Stimulated activated CD8-positive, alpha-beta memory T cell treated with anti-CD3 and anti-CD28 coated beads, Interleukin-7, amount 100 ng/mL, for 4 hours (primary cell): ENCODE results near the gene CMTR1.
"Not testable (repeated sequence)": the region's sequence is repeated elsewhere in the genome, so short reads cannot be mapped to it uniquely, and the experiment has no call there.

Experiments
- DNase-seq, 2 donors: peaks; one replicate each; pipeline ENCODE4 v3.0.0-alpha.2; 2020; ENCODE audit warnings: low read depth in 2 of 2

CMTR1 gene

GRCh38 chr6:37432916-37433656 lies at the start of gene CMTR1:
TSS of gene CMTR1 (plus strand) at chr6:37433221. CDS start at chr6:37435630, 2,409 bp downstream.
- peak; percentile 94 to 96 for DNase-seq

- DNase-seq = no peak
Observed at GRCh38 chr6:37388578-37388977, 44.4 kb upstream of the CMTR1 start.

- no peak for DNase-seq
Observed at GRCh38 chr6:37389857-37390256, 43.2 kb upstream of the CMTR1 start.

- DNase-seq = no peak
Observed at GRCh38 chr6:37391120-37391519, 41.9 kb upstream of the CMTR1 start.

- no peak for DNase-seq
Observed at GRCh38 chr6:37392821-37393220, 40.2 kb upstream of the CMTR1 start.

GRCh38 chr6:37393381-37393929 lies 39.6 kb upstream of the CMTR1 start:
- no peak for DNase-seq

GRCh38 chr6:37396571-37397180 lies 36.3 kb upstream of the CMTR1 start:
- DNase-seq = no peak

- DNase-seq = no peak
Observed at GRCh38 chr6:37399131-37399530, 33.9 kb upstream of the CMTR1 start.

- no peak for DNase-seq
Observed at GRCh38 chr6:37399795-37400490, 33.1 kb upstream of the CMTR1 start.

GRCh38 chr6:37401658-37402057 lies 31.4 kb upstream of the CMTR1 start:
- not testable (repeated sequence) for DNase-seq

GRCh38 chr6:37406726-37407341 lies 26.2 kb upstream of the CMTR1 start:
- no peak for DNase-seq

GRCh38 chr6:37407948-37408347 lies 25.1 kb upstream of the CMTR1 start:
- no peak for DNase-seq

- DNase-seq = no peak
Observed at GRCh38 chr6:37409501-37409900, 23.5 kb upstream of the CMTR1 start.

- no peak for DNase-seq
Observed at GRCh38 chr6:37417393-37417792, 15.6 kb upstream of the CMTR1 start.

GRCh38 chr6:37418722-37419121 lies 14.3 kb upstream of the CMTR1 start:
- DNase-seq = no peak

GRCh38 chr6:37426058-37426944 lies 6.7 kb upstream of the CMTR1 start:
- DNase-seq = no peak

- no peak for DNase-seq
Observed at GRCh38 chr6:37426945-37427510, 6.0 kb upstream of the CMTR1 start.

GRCh38 chr6:37429352-37429750 lies 3.7 kb upstream of the CMTR1 start:
- no peak for DNase-seq

- no peak for DNase-seq
Observed at GRCh38 chr6:37432590-37432915, 468 bp upstream of the CMTR1 start.

- DNase-seq = peak; percentile 7 to 8
Observed at GRCh38 chr6:37433657-37434271, 743 bp downstream of the CMTR1 start.
